K562 (cell line): ENCODE measurements around the gene GJA1. TPM values are rescaled to one million over a fixed set of nuclear protein-coding genes. Genes with fewer than 3 reads are reported as not detected.

Experiments
- ATAC-seq: fragments of 200-7000 bp; cut with Tn5 transposase; 3 replicates; pipeline ENCODE4 v1.9.1; 2020; ENCODE audit warnings: moderate library complexity
- BruUV-seq: library from RNA; stranded (reverse); fragments of 400-500 nt; replicated peaks from 2 replicates; lab custom pipeline; 2021; lab: Mats Ljungman, UMichigan
- CTCF ChIA-PET: fragments of 300-600 bp; formaldehyde crosslinking; extraction: SDS; loops from one replicate; lab custom pipeline; 2021; ENCODE audit warnings: low intra/inter-chr PET ratio; lab: Yijun Ruan, JAX
- POLR2A ChIA-PET: fragments of 300-600, 350-650 bp; sonication (Branson Sonifier 250); formaldehyde crosslinking; extraction: SDS; loops from one replicate; lab custom pipeline; 2021; ENCODE audit warnings: antibody characterized with exemption, inconsistent platforms; lab: Yijun Ruan, JAX
- DNase-seq, 4 experiments: peaks; one replicate each; pipeline versions ENCODE4 v3.0.0 to v3.0.0-alpha.2; 2011 to 2018; ENCODE audit warnings: low spot score in 3 of 4, mixed read lengths in 3 of 4; ENCODE audit errors: extremely low read depth in 1 of 4
- FAIRE-seq: peaks from 2 replicates; lab custom pipeline; 2011; peaks lifted over from hg19 to GRCh38; lab: Jason Lieb, UNC
- H2AFZ ChIP-seq: 2 replicates; pipeline ENCODE4 v1.6.0; 2011; ENCODE audit warnings: low read depth, low read length, control low read depth, inconsistent platforms
- H3K27ac ChIP-seq: fragments of 200-600 bp; 3 replicates; pipeline ENCODE4 v1.8.0; 2011; ENCODE audit warnings: low read depth, mild to moderate bottlenecking, control low read depth, inconsistent platforms, low read length, moderate library complexity, mixed read lengths; ENCODE audit errors: extremely low read depth
- H3K27me3 ChIP-seq, 2 experiments: fragments of 300-600 bp in 1 of 2; 2 replicates in 1 of 2; 3 replicates in 1 of 2; pipeline versions ENCODE4 v1.6.0 to v1.8.0; 2011; ENCODE audit warnings: inconsistent platforms in 2 of 2, low read length in 2 of 2, mild to moderate bottlenecking in 1 of 2, mixed read lengths in 1 of 2, moderate library complexity in 1 of 2; ENCODE audit not compliant: control insufficient read depth in 2 of 2, insufficient read depth in 2 of 2
- H3K36me3 ChIP-seq: fragments of 300-600 bp; 3 replicates; pipeline ENCODE4 v1.8.0; 2011; ENCODE audit warnings: mild to moderate bottlenecking, low read length, inconsistent platforms; ENCODE audit not compliant: control insufficient read depth, insufficient read depth
- H3K4me1 ChIP-seq, 2 experiments: fragments of 200-600 bp in 1 of 2; replicated peaks in 1 of 2; 2 replicates in 1 of 2; 3 replicates in 1 of 2; pipeline versions ENCODE4 v1.5.1 to v1.8.0; 2011; ENCODE audit warnings: inconsistent platforms in 2 of 2, low read length in 2 of 2, mild to moderate bottlenecking in 1 of 2, mixed read lengths in 1 of 2, moderate library complexity in 1 of 2; ENCODE audit not compliant: control insufficient read depth in 2 of 2, insufficient read depth in 2 of 2
- H3K4me2 ChIP-seq: 2 replicates; pipeline ENCODE4 v1.6.1; 2011; ENCODE audit warnings: low read length, control low read depth, inconsistent platforms, mixed read lengths; ENCODE audit not compliant: insufficient read depth
- H3K4me3 ChIP-seq: fragments of 200-600 bp; sonication (generic), shearing (Covaris generic); 2 replicates; pipeline ENCODE4 v1.5.1; 2016; ENCODE audit warnings: control low read depth, inconsistent platforms
- H3K79me2 ChIP-seq: fragments of 200-600 bp; 3 replicates; pipeline ENCODE4 v1.8.0; 2011; ENCODE audit warnings: low read length, inconsistent platforms; ENCODE audit not compliant: control insufficient read depth, insufficient read depth
- H3K9ac ChIP-seq, 2 experiments: 2 replicates each; pipeline versions ENCODE4 v1.6.0 to v1.6.1; 2011; ENCODE audit warnings: low read depth in 2 of 2, low read length in 2 of 2, control low read depth in 1 of 2, inconsistent platforms in 1 of 2, mild to moderate bottlenecking in 1 of 2, mixed read lengths in 1 of 2; ENCODE audit not compliant: insufficient read depth in 1 of 2
- H3K9me1 ChIP-seq: one replicate; pipeline ENCODE4 v1.6.0; 2011; ENCODE audit warnings: inconsistent platforms, mild to moderate bottlenecking, low read length, moderate library complexity; ENCODE audit not compliant: control insufficient read depth, insufficient read depth
- H3K9me3 ChIP-seq: replicated peaks from 2 replicates; pipeline ENCODE4 v1.5.1; 2011; ENCODE audit warnings: low read depth, low read length, inconsistent platforms; ENCODE audit not compliant: control insufficient read depth, insufficient read depth
- H4K20me1 ChIP-seq: replicated peaks from 2 replicates; pipeline ENCODE4 v1.6.1; 2011; ENCODE audit warnings: low read length, inconsistent platforms, mixed read lengths; ENCODE audit not compliant: control insufficient read depth, insufficient read depth
- ZNF431 ChIP-seq: sonication (generic); formaldehyde crosslinking; IDR thresholded peaks from 2 replicates; pipeline ENCODE4 v1.8.0; 2022; ENCODE audit warnings: mild to moderate bottlenecking, missing genetic modification reagents
- WGBS: fragments of 100-300 bp; shearing (Covaris generic); methylation state at CpG from one replicate; pipeline ENCODE4 v1.1.6; 2016; ENCODE audit warnings: low coverage, mixed read lengths; ENCODE audit not compliant: insufficient coverage; ENCODE audit errors: missing lambda C conversion rate; 5-methylcytosine and 5-hydroxymethylcytosine counted together
- in situ Hi-C: fragments of 300-500 bp; cut with MboI; formaldehyde crosslinking; loops from 4 replicates; pipeline ENCODE4 v1.15.0; 2018; ENCODE audit warnings: inconsistent platforms, mixed read lengths
- intact Hi-C: fragments of 100-400 bp; cut with micrococcal nuclease; formaldehyde crosslinking; loops from 2 replicates; pipeline ENCODE4 v1.14.2; 2022
- polyA plus RNA-seq, 8 experiments: library from polyadenylated mRNA; depleted of rRNA in 4 of 8; stranded (reverse) in 5 of 8; unstranded in 3 of 8; fragments of >200 nt; fragmentation: Nextera tagmentation in 2 of 8; fragmentation: Illumina TruSeq in 1 of 8; extraction: Ambion mirVana in 2 of 8; extraction: Trizol in 1 of 8; gene quantifications; 2 replicates each; pipeline versions ENCODE4 v1.2.1 to v1.2.3, GENCODE V29; 2011 to 2014; ENCODE audit warnings: inconsistent platforms in 1 of 8, missing spikeins in 1 of 8
- total RNA-seq, 7 experiments: library from RNA; depleted of rRNA in 6 of 7; stranded (reverse); fragments of >200 nt in 6 of 7; fragmentation: Illumina TruSeq in 2 of 7; extraction: Trizol in 2 of 7; gene quantifications; 2 replicates each; pipeline versions ENCODE4 v1.2.1 to v1.2.3, GENCODE V29; 2011 to 2021; ENCODE audit warnings: low replicate concordance in 1 of 7

The GJA1 gene
- total and polyA plus RNA-seq, 9 of the 15 experiments (the other 6 are each of a cell fraction or from before 2014, with no cell fraction given), result 0.04 to 0.58 (median 0.06) TPM; not detected in 4

DNA sequence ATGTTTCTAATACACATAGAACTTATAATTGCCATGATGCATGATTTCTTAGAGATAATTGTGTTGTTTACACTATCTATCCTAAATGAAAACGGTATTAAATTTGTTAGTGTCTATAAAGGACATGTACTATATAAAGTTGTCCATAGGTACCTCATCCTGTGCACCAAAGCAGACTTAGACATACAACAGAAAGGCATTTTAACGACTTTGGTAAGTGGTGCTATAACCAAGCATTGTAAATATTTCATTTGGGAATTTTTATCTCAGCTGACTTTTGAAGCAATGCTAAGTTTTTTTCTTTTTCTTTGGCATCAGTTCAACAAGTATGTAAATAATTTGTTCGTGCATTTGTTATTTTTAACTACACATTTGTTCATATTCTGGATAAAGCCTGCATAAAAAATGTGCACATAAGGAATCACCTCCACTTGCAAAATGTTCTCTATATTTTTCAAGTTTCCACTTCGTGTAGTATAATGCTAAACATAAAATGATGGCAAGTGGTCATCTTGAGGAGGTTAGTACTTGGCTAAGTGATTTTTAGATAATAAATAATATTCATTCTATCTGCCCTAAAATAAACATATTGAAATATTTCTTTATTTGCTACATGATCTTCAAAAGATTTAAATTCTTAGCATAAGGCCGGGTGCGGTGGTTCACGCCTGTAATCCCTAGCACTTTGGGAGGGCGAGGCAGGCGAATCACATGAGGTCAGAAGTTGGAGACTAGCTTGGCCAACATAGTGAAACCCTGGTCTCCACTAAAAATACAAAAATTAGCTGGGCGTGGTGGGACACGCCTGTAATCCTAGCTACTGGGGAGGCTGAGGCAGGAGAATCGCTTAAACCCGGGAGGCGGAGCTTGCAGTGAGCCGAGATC is 6.3 kb upstream of the GJA1 start:
- Histone ChIP-seq H3K9ac (no peak overlapping the region), H3K4me3 (no peak overlapping the region), H3K4me2 (no peak overlapping the region), H3K9me3 (no peaks in the 10 kb centered on the region), H3K79me2 (no peaks in the 10 kb centered on the region), H3K27me3 (no peaks in the 10 kb centered on the region; a peak in 1 of 5 replicates), H2AFZ (no peak overlapping the region), H3K27ac (no peak overlapping the region), H3K36me3 (no peaks in the 10 kb centered on the region), H3K4me1 (no peaks in the 10 kb centered on the region; a peak in 1 of 5 replicates), H4K20me1 (no peaks in the 10 kb centered on the region), H3K9me1 (no peaks in the 10 kb centered on the region)
- intact Hi-C loops, result no loop called here
- TF ChIP-seq ZNF431 (CRISPR knock-in tag), result no peak
- no TSS peak for BruUV-seq
- ATAC-seq (no peak), FAIRE-seq (no peak), DNase-seq (no peak)
- WGBS, result 2% methylated on average over 15 of the region's 15 CpGs
- ChIA-PET CTCF (interaction anchor here (0.6 to 1.2 kb wide), 2 partner anchors 605 to 1101 kb away, joined by 3 read pairs; no protein-coding TSS in a partner anchor), POLR2A (no interaction called here)
- in situ Hi-C loops, result no loop called here
